Mononuclear cell (primary cell): ENCODE results near the gene PER2. TPM values are rescaled to one million over a fixed set of nuclear protein-coding genes. Genes with fewer than 3 reads are reported as not detected.

Experiments used
- H3K27me3 ChIP-seq: 2 replicates; pipeline ENCODE4 v1.6.0; 2011; ENCODE audit warnings: low read length, control low read depth; ENCODE audit not compliant: insufficient read depth
- H3K4me1 ChIP-seq: 2 replicates; pipeline ENCODE4 v1.5.1; 2011; ENCODE audit warnings: mild to moderate bottlenecking, low read length, control low read depth; ENCODE audit not compliant: insufficient read depth
- H3K4me3 ChIP-seq: 2 replicates; pipeline ENCODE4 v1.5.1; 2011; ENCODE audit warnings: mild to moderate bottlenecking, low read length, moderate library complexity
- H3K9me3 ChIP-seq: 2 replicates; pipeline ENCODE4 v1.5.1; 2011; ENCODE audit warnings: low read depth, mild to moderate bottlenecking, control low read depth, low read length
- total RNA-seq: library from RNA; depleted of rRNA; stranded (reverse); fragments of >200 nt; gene quantifications from one replicate; pipeline ENCODE4 v1.2.3, GENCODE V29; 2012

Gene PER2
- total RNA-seq, 1 donor = 18.7 TPM

GRCh38 chr2:238269741-238270140 lies 18.7 kb downstream of the PER2 start:
- Histone ChIP-seq H3K9me3 (no peaks in the 10 kb centered on the region), H3K4me1 (peaks cover 16% of the 10 kb centered on the region), H3K27me3 (no peaks in the 10 kb centered on the region), H3K4me3 (no peak overlapping the region)

- no peaks in the 10 kb centered on the region for H3K9me3 ChIP-seq
- H3K27me3 ChIP-seq = no peaks in the 10 kb centered on the region
Measured at GRCh38 chr2:238267884-238268680, 20.3 kb downstream of the PER2 start.

GRCh38 chr2:238267341-238267710 lies 21.1 kb downstream of the PER2 start:
- H3K4me1 ChIP-seq = peaks cover 14% of the 10 kb centered on the region
- no peak overlapping the region for H3K4me3 ChIP-seq

More at GRCh38 chr2:238267884-238268680, 20.3 kb downstream of the PER2 start:
- peaks cover 18% of the 10 kb centered on the region for H3K4me1 ChIP-seq
- H3K4me3 ChIP-seq = no peak overlapping the region

GRCh38 chr2:238265605-238266004 lies 22.8 kb downstream of the PER2 start:
- Histone ChIP-seq H3K4me3 (no peak overlapping the region), H3K9me3 (no peaks in the 10 kb centered on the region), H3K27me3 (no peaks in the 10 kb centered on the region), H3K4me1 (peaks cover 14% of the 10 kb centered on the region)

More at GRCh38 chr2:238267341-238267710, 21.1 kb downstream of the PER2 start:
- no peaks in the 10 kb centered on the region for H3K9me3 ChIP-seq
- no peaks in the 10 kb centered on the region for H3K27me3 ChIP-seq

- Histone ChIP-seq H3K27me3 (no peaks in the 10 kb centered on the region), H3K4me3 (no peak overlapping the region), H3K9me3 (no peaks in the 10 kb centered on the region), H3K4me1 (peaks cover 14% of the 10 kb centered on the region)
Measured at GRCh38 chr2:238264072-238264460, 24.3 kb downstream of the PER2 start.

- H3K4me3 ChIP-seq = no peak overlapping the region
- no peaks in the 10 kb centered on the region for H3K9me3 ChIP-seq
- no peaks in the 10 kb centered on the region for H3K27me3 ChIP-seq
- H3K4me1 ChIP-seq = peaks cover 14% of the 10 kb centered on the region
Measured at GRCh38 chr2:238263204-238264071, 25.0 kb downstream of the PER2 start.

- Histone ChIP-seq H3K9me3 (no peaks in the 10 kb centered on the region), H3K4me1 (peaks cover 14% of the 10 kb centered on the region), H3K4me3 (no peak overlapping the region), H3K27me3 (no peaks in the 10 kb centered on the region)
Measured at GRCh38 chr2:238262496-238263122, 25.8 kb downstream of the PER2 start.

- H3K4me1 ChIP-seq = peaks cover 14% of the 10 kb centered on the region
- no peak overlapping the region for H3K4me3 ChIP-seq
- H3K27me3 ChIP-seq = no peaks in the 10 kb centered on the region
- H3K9me3 ChIP-seq = no peaks in the 10 kb centered on the region
Measured at GRCh38 chr2:238261718-238262375, 26.6 kb downstream of the PER2 start.

- no peaks in the 10 kb centered on the region for H3K9me3 ChIP-seq
- no peak overlapping the region for H3K4me3 ChIP-seq
- H3K27me3 ChIP-seq = no peaks in the 10 kb centered on the region
- H3K4me1 ChIP-seq = peaks cover 14% of the 10 kb centered on the region
Measured at GRCh38 chr2:238260883-238261282, 27.5 kb downstream of the PER2 start.

- no peaks in the 10 kb centered on the region for H3K9me3 ChIP-seq
- no peaks in the 10 kb centered on the region for H3K27me3 ChIP-seq
Measured at GRCh38 chr2:238259061-238260020, 29.1 kb downstream of the PER2 start.

GRCh38 chr2:238257786-238258700 lies 30.4 kb downstream of the PER2 start:
- H3K4me1 ChIP-seq = no peaks in the 10 kb centered on the region
- no peak overlapping the region for H3K4me3 ChIP-seq

More at GRCh38 chr2:238259061-238260020, 29.1 kb downstream of the PER2 start:
- peaks cover 12% of the 10 kb centered on the region for H3K4me1 ChIP-seq
- no peak overlapping the region for H3K4me3 ChIP-seq

GRCh38 chr2:238256594-238257104 lies 31.8 kb downstream of the PER2 start:
- Histone ChIP-seq H3K27me3 (no peaks in the 10 kb centered on the region), H3K4me1 (no peaks in the 10 kb centered on the region), H3K9me3 (no peaks in the 10 kb centered on the region), H3K4me3 (no peak overlapping the region)

More at GRCh38 chr2:238257786-238258700, 30.4 kb downstream of the PER2 start:
- H3K9me3 ChIP-seq = no peaks in the 10 kb centered on the region
- H3K27me3 ChIP-seq = no peaks in the 10 kb centered on the region

GRCh38 chr2:238256111-238256510 lies 32.3 kb downstream of the PER2 start:
- Histone ChIP-seq H3K4me1 (no peaks in the 10 kb centered on the region), H3K27me3 (no peaks in the 10 kb centered on the region), H3K9me3 (no peaks in the 10 kb centered on the region), H3K4me3 (no peak overlapping the region)
